ENCODE results near the gene PPP2R5C. TPM values are rescaled to one million over a fixed set of nuclear protein-coding genes. Genes with fewer than 3 reads are reported as not detected.
A peak's percentile ranks its signal among the peaks of the same experiment; 100 is the strongest.

PPP2R5C gene
- total and polyA plus RNA-seq, 2 of the 4 experiments (the other 2 are of a cell fraction) = 65.9 to 78.7 TPM

- peak; percentile 73; the same call in 1 of the 2 replicates for TF ChIP-seq USF2 (IDR thresholded peaks at IDR 0.05; ENCODE audit: low read depth, low read length)
Measured at GRCh38 chr14:101972126-101972866, 210.8 kb downstream of the PPP2R5C start (continued).

GRCh38 chr14:101973356-101973755 lies 211.8 kb downstream of the PPP2R5C start:
- H3K27ac ChIP-seq (ENCODE audit: insufficient read depth, low read length) = peak overlapping the region; percentile 24; the same call in 1 of the 2 replicates
- H4K91ac ChIP-seq (ENCODE audit: insufficient read depth, low read depth, low read length) = peak overlapping the region; percentile 26; the same call in 1 of the 2 replicates
- no peak overlapping the region for H4K8ac ChIP-seq (ENCODE audit: low read depth in 2 of 2, low read length in 2 of 2)
- peaks cover 4% of the 10 kb centered on the region for H3K4me1 ChIP-seq (ENCODE audit: control insufficient read depth, insufficient read depth, low read length)
- no peak for DNase-seq
- H2AK5ac ChIP-seq (ENCODE audit: low read depth, low read length) = peak overlapping the region; percentile 91
- ChIA-PET CTCF (no interaction called here), POLR2A (ENCODE audit: unreplicated experiment) (no interaction called here)
- intact Hi-C loops (cut with micrococcal nuclease) (no loop called here), dilution Hi-C loops (cut with HindIII; ENCODE audit: low sequenced_read_pairs, unreplicated experiment) (no loop called here), in situ Hi-C loops (cut with MboI; ENCODE audit: low sequenced_read_pairs) (loop anchor here (25.0 kb wide), 1 partner anchor 339 kb away; the partner anchor contains the start of genes MOK and ZNF839)
- H3K18ac ChIP-seq (ENCODE audit: low read depth, low read length) = no peak overlapping the region
- H2AFZ ChIP-seq (replicated peaks; ENCODE audit: low read length, poor library complexity) = no peak overlapping the region
- H4K20me1 ChIP-seq (ENCODE audit: insufficient read depth, low read length) = peaks cover 68% of the 10 kb centered on the region
- H3K9ac ChIP-seq (ENCODE audit: low read depth, low read length) = no peak overlapping the region
- H3K4me2 ChIP-seq (ENCODE audit: low read depth, low read length) = no peak overlapping the region
- no TSS peak for BruUV-seq (replicated peaks)
- no peak overlapping the region for H4K5ac ChIP-seq (ENCODE audit: low read depth, low read length)
- H2BK5ac ChIP-seq (ENCODE audit: low read depth, low read length, poor library complexity, severe bottlenecking) = peak overlapping the region; percentile 71
- peak overlapping the region; percentile 49 for H2BK120ac ChIP-seq (ENCODE audit: low read depth, low read length)
- H3K4me3 ChIP-seq (ENCODE audit: insufficient read depth, low read depth, low read length) = no peak overlapping the region
- no peak overlapping the region for H2AK9ac ChIP-seq (replicated peaks; ENCODE audit: low read depth, low read length, poor library complexity)
- H2BK20ac ChIP-seq (ENCODE audit: low read depth, low read length) = no peak overlapping the region; the same call in 1 of the 2 replicates
- H3K23ac ChIP-seq (ENCODE audit: low read depth, low read length) = no peak overlapping the region
- H3K14ac ChIP-seq (replicated peaks; ENCODE audit: low read depth, low read length) = 0 out of 2 replicates have a peak overlapping the region, but pooled peaks have one; percentile 22
- no peak overlapping the region for H3K56ac ChIP-seq (ENCODE audit: extremely low read depth, insufficient read depth, low read length)
- H2BK15ac ChIP-seq (ENCODE audit: low read depth, low read length) = no peak overlapping the region
- peaks cover 16% of the 10 kb centered on the region for H3K36me3 ChIP-seq (ENCODE audit: control insufficient read depth, insufficient read depth, low read length)
- H3K4ac ChIP-seq (ENCODE audit: low read depth, low read length) = peak overlapping the region; percentile 30
- WGBS, 2 experiments (ENCODE audit: extremely low coverage in 2 of 2, insufficient read length in 1 of 2) = no CpG with 5 or more reads among the region's 7 CpGs
- peaks cover 13% of the 10 kb centered on the region for H3K9me1 ChIP-seq (ENCODE audit: insufficient read depth, low read length)
- ATAC-seq (ENCODE audit: low read depth) = no peak
- no peaks in the 10 kb centered on the region for H3K27me3 ChIP-seq (ENCODE audit: control insufficient read depth, insufficient read depth, low read length)
- H3K9me3 ChIP-seq (ENCODE audit: control insufficient read depth, insufficient read depth, low read length) = no peaks in the 10 kb centered on the region
- peaks cover 3 to 52% of the 10 kb centered on the region in 2 experiments; a peak in 3 of 4 replicates for H3K79me1 ChIP-seq (ENCODE audit: low read depth in 1 of 2, low read length in 2 of 2)
- TF ChIP-seq FOS (IDR thresholded peaks at IDR 0.05; ENCODE audit: low read depth, low read length) = no peak
- TF ChIP-seq MXI1 (IDR thresholded peaks at IDR 0.05; ENCODE audit: borderline replicate concordance, low read depth, low read length) = no peak
- TF ChIP-seq CTCF (conservative IDR thresholded peaks at IDR 0.05; ENCODE audit: low read depth, low read length) = no peak
- TF ChIP-seq USF2 (IDR thresholded peaks at IDR 0.05; ENCODE audit: low read depth, low read length) = no peak
- TF ChIP-seq BHLHE40 (IDR thresholded peaks at IDR 0.05; ENCODE audit: low read depth, low read length) = no peak
- TF ChIP-seq NFE2L2 (IDR thresholded peaks at IDR 0.05; ENCODE audit: low read depth, low read length) = no peak
- no peak for TF ChIP-seq POLR2A (IDR thresholded peaks at IDR 0.05; ENCODE audit: low read depth, low read length)
- TF ChIP-seq RCOR1 (IDR thresholded peaks at IDR 0.05; ENCODE audit: insufficient replicate concordance, low read length) = no peak
- no peak for TF ChIP-seq SMC3 (IDR thresholded peaks at IDR 0.05; ENCODE audit: low read depth, low read length)
- no peak for TF ChIP-seq CHD1 (IDR thresholded peaks at IDR 0.05; ENCODE audit: low read depth, low read length)
- no peak for TF ChIP-seq RFX5 (IDR thresholded peaks at IDR 0.05; ENCODE audit: low read depth, low read length)
- no peak for TF ChIP-seq MAFK (IDR thresholded peaks at IDR 0.05; ENCODE audit: low read depth, low read length)
